Measurements from ENCODE around the gene GLT8D2.

GLT8D2 gene

GRCh38 chr12:103952497-103952896 lies 97.5 kb downstream of the GLT8D2 start:
- peak overlapping the region in 1 of 2 experiments; percentile 33 for H3K4ac ChIP-seq (ENCODE audit: low read depth in 1 of 2, low read length in 2 of 2)
- no peaks in the 10 kb centered on the region for H3K27me3 ChIP-seq (ENCODE audit: control insufficient read depth in 1 of 2, insufficient read depth in 1 of 2, low read length in 2 of 2)
- no peak overlapping the region for H2BK5ac ChIP-seq (ENCODE audit: low read depth, low read length, poor library complexity, severe bottlenecking)
- no peak overlapping the region for H4K91ac ChIP-seq (ENCODE audit: low read length)
- no CpG with 5 or more reads among the region's 1 CpG for WGBS
- H3K23ac ChIP-seq (ENCODE audit: low read length in 2 of 2), result no peak overlapping the region
- no peak overlapping the region for H3K27ac ChIP-seq (ENCODE audit: low read length, poor library complexity, severe bottlenecking)
- H3K4me3 ChIP-seq (ENCODE audit: insufficient read depth in 1 of 2, low read depth in 1 of 2, low read length in 2 of 2), result no peak overlapping the region
- H3K14ac ChIP-seq (ENCODE audit: low read length in 2 of 2), result no peak overlapping the region
- H4K8ac ChIP-seq (ENCODE audit: low read length), result no peak overlapping the region
- peaks cover 20% of the 10 kb centered on the region for H3K79me1 ChIP-seq (replicated peaks; ENCODE audit: low read length, poor library complexity, severe bottlenecking)
- no peak overlapping the region for H2AK5ac ChIP-seq (ENCODE audit: low read length, severe bottlenecking)
- no peaks in the 10 kb centered on the region for H3K9me3 ChIP-seq (ENCODE audit: control insufficient read depth, low read length)
- DNase-seq, result no peak
- no peak overlapping the region for H2BK15ac ChIP-seq (ENCODE audit: low read depth, poor library complexity, severe bottlenecking)
- peaks cover 4% of the 10 kb centered on the region for H3K4me1 ChIP-seq (ENCODE audit: control insufficient read depth, insufficient read depth, low read depth, low read length)
- H3K36me3 ChIP-seq (ENCODE audit: control insufficient read depth in 1 of 2, insufficient read depth in 2 of 2, low read depth in 1 of 2, low read length in 2 of 2), result peaks cover 22 to 71% of the 10 kb centered on the region in 2 experiments
- no peak overlapping the region for H3K4me2 ChIP-seq (ENCODE audit: low read length, poor library complexity, severe bottlenecking)
- H2BK120ac ChIP-seq (ENCODE audit: low read depth, low read length), result no peak overlapping the region
- H3K18ac ChIP-seq (ENCODE audit: low read depth in 1 of 2, low read length in 2 of 2), result no peak overlapping the region
- no peak overlapping the region for H2BK12ac ChIP-seq (ENCODE audit: low read length in 2 of 2)
- no peak overlapping the region for H2AFZ ChIP-seq (ENCODE audit: low read depth, low read length)
- no peak overlapping the region for H3K9ac ChIP-seq (ENCODE audit: low read length)

DNA sequence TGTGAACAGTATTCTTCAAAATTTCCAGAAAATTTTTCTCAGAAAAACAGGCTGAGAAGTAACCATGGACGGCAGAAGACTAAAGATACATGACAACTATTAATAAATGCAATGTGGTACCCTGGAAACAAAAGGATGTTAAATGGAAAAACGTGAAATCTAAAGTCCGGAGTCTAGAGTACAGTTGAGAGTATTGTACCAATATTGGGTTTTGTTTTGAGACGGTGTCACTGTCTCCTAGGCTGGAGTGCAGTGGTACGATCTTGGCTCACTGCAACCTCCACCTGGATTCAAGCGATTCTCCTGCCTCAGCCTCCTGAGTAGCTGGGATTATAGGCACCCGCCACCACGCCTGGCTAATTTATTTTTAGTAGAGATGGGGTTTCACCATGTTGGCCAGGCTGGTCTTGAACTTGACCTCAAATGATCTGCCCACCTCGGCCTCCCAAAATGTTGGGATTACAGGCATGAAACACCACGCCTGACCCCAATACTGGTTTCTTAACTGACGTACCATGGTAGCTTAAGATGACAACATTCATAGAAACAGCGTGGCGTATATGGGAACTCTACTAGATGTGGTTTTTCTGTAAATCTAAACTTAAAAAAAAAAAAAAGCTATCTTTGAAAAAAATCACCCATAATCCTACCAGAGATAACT lies 101.1 kb downstream of the GLT8D2 start:
- Histone ChIP-seq H2BK5ac (ENCODE audit: low read depth, low read length, poor library complexity, severe bottlenecking) (no peak overlapping the region), H3K79me1 (replicated peaks; ENCODE audit: low read length, poor library complexity, severe bottlenecking) (peaks cover 10% of the 10 kb centered on the region), H2BK12ac (ENCODE audit: low read length in 2 of 2) (no peak overlapping the region), H3K4me2 (ENCODE audit: low read length, poor library complexity, severe bottlenecking) (no peak overlapping the region), H3K9ac (ENCODE audit: low read length) (no peak overlapping the region), H2AFZ (ENCODE audit: low read depth, low read length) (no peak overlapping the region), H2BK15ac (ENCODE audit: low read depth, poor library complexity, severe bottlenecking) (no peak overlapping the region), H3K36me3 (ENCODE audit: control insufficient read depth in 1 of 2, insufficient read depth in 2 of 2, low read depth in 1 of 2, low read length in 2 of 2) (peaks cover 24 to 98% of the 10 kb centered on the region in 2 experiments), H3K4me3 (ENCODE audit: insufficient read depth in 1 of 2, low read depth in 1 of 2, low read length in 2 of 2) (no peak overlapping the region), H2BK120ac (ENCODE audit: low read depth, low read length) (no peak overlapping the region), H3K27ac (ENCODE audit: low read length, poor library complexity, severe bottlenecking) (no peak overlapping the region), H3K9me3 (ENCODE audit: control insufficient read depth, low read length) (no peaks in the 10 kb centered on the region), H2AK5ac (ENCODE audit: low read length, severe bottlenecking) (no peak overlapping the region), H3K4ac (ENCODE audit: low read depth in 1 of 2, low read length in 2 of 2) (no peak overlapping the region), H3K4me1 (ENCODE audit: control insufficient read depth, insufficient read depth, low read depth, low read length) (no peaks in the 10 kb centered on the region), H3K27me3 (ENCODE audit: control insufficient read depth in 1 of 2, insufficient read depth in 1 of 2, low read length in 2 of 2) (no peaks in the 10 kb centered on the region), H3K23ac (ENCODE audit: low read length in 2 of 2) (no peak overlapping the region), H3K18ac (ENCODE audit: low read depth in 1 of 2, low read length in 2 of 2) (no peak overlapping the region), H4K8ac (ENCODE audit: low read length) (no peak overlapping the region), H3K14ac (ENCODE audit: low read length in 2 of 2) (no peak overlapping the region), H4K91ac (ENCODE audit: low read length) (no peak overlapping the region)
- DNase-seq, result no peak
- 97% methylated on average over 9 of the region's 13 CpGs for WGBS

- H3K4ac ChIP-seq (ENCODE audit: low read depth in 1 of 2, low read length in 2 of 2), result no peak overlapping the region
- no peak overlapping the region for H2AFZ ChIP-seq (ENCODE audit: low read depth, low read length)
- H3K4me3 ChIP-seq (ENCODE audit: insufficient read depth in 1 of 2, low read depth in 1 of 2, low read length in 2 of 2), result no peak overlapping the region
- H3K14ac ChIP-seq (ENCODE audit: low read length in 2 of 2), result no peak overlapping the region
- no peak for DNase-seq
- H3K9me3 ChIP-seq (ENCODE audit: control insufficient read depth, low read length), result no peaks in the 10 kb centered on the region
- no peak overlapping the region for H2BK12ac ChIP-seq (ENCODE audit: low read length in 2 of 2)
- H3K9ac ChIP-seq (ENCODE audit: low read length), result no peak overlapping the region
- peaks cover 27 to 98% of the 10 kb centered on the region in 2 experiments for H3K36me3 ChIP-seq (ENCODE audit: control insufficient read depth in 1 of 2, insufficient read depth in 2 of 2, low read depth in 1 of 2, low read length in 2 of 2)
- no peak overlapping the region for H3K27ac ChIP-seq (ENCODE audit: low read length, poor library complexity, severe bottlenecking)
- H3K4me1 ChIP-seq (ENCODE audit: control insufficient read depth, insufficient read depth, low read depth, low read length), result no peaks in the 10 kb centered on the region
- H3K4me2 ChIP-seq (ENCODE audit: low read length, poor library complexity, severe bottlenecking), result no peak overlapping the region
- no peak overlapping the region for H3K23ac ChIP-seq (ENCODE audit: low read length in 2 of 2)
- H2BK120ac ChIP-seq (ENCODE audit: low read depth, low read length), result no peak overlapping the region
- no peak overlapping the region for H3K18ac ChIP-seq (ENCODE audit: low read depth in 1 of 2, low read length in 2 of 2)
- H2BK15ac ChIP-seq (ENCODE audit: low read depth, poor library complexity, severe bottlenecking), result no peak overlapping the region
- no peak overlapping the region for H4K8ac ChIP-seq (ENCODE audit: low read length)
- H2BK5ac ChIP-seq (ENCODE audit: low read depth, low read length, poor library complexity, severe bottlenecking), result no peak overlapping the region
- H4K91ac ChIP-seq (ENCODE audit: low read length), result no peak overlapping the region
- no peaks in the 10 kb centered on the region for H3K27me3 ChIP-seq (ENCODE audit: control insufficient read depth in 1 of 2, insufficient read depth in 1 of 2, low read length in 2 of 2)
- WGBS, result 100% methylated on average over 5 of the region's 7 CpGs
- peaks cover 8% of the 10 kb centered on the region for H3K79me1 ChIP-seq (replicated peaks; ENCODE audit: low read length, poor library complexity, severe bottlenecking)
- no peak overlapping the region for H2AK5ac ChIP-seq (ENCODE audit: low read length, severe bottlenecking)
These were observed 102.0 kb downstream of the GLT8D2 start for GRCh38 chr12:103947871-103948555.

- H3K9ac ChIP-seq (ENCODE audit: low read length), result no peak overlapping the region
- WGBS, result 93% methylated on average over 3 of the region's 3 CpGs
These were observed 105.0 kb downstream of the GLT8D2 start for GRCh38 chr12:103944964-103945363.

More at GRCh38 chr12:103944964-103945363, 105.0 kb downstream of the GLT8D2 start:
- Histone ChIP-seq H3K4ac (ENCODE audit: low read depth in 1 of 2, low read length in 2 of 2) (no peak overlapping the region), H4K8ac (ENCODE audit: low read length) (no peak overlapping the region), H2AK5ac (ENCODE audit: low read length, severe bottlenecking) (no peak overlapping the region), H4K91ac (ENCODE audit: low read length) (no peak overlapping the region), H3K4me1 (ENCODE audit: control insufficient read depth, insufficient read depth, low read depth, low read length) (no peaks in the 10 kb centered on the region), H3K18ac (ENCODE audit: low read depth in 1 of 2, low read length in 2 of 2) (no peak overlapping the region), H3K27me3 (ENCODE audit: control insufficient read depth in 1 of 2, insufficient read depth in 1 of 2, low read length in 2 of 2) (no peaks in the 10 kb centered on the region), H3K36me3 (ENCODE audit: control insufficient read depth in 1 of 2, insufficient read depth in 2 of 2, low read depth in 1 of 2, low read length in 2 of 2) (peaks cover 20 to 98% of the 10 kb centered on the region in 2 experiments), H3K14ac (ENCODE audit: low read length in 2 of 2) (no peak overlapping the region), H3K4me2 (ENCODE audit: low read length, poor library complexity, severe bottlenecking) (no peak overlapping the region), H2BK15ac (ENCODE audit: low read depth, poor library complexity, severe bottlenecking) (no peak overlapping the region), H2BK120ac (ENCODE audit: low read depth, low read length) (no peak overlapping the region), H3K9me3 (ENCODE audit: control insufficient read depth, low read length) (no peaks in the 10 kb centered on the region), H3K23ac (ENCODE audit: low read length in 2 of 2) (no peak overlapping the region), H3K27ac (ENCODE audit: low read length, poor library complexity, severe bottlenecking) (no peak overlapping the region), H3K79me1 (replicated peaks; ENCODE audit: low read length, poor library complexity, severe bottlenecking) (peaks cover 4% of the 10 kb centered on the region), H2BK12ac (ENCODE audit: low read length in 2 of 2) (no peak overlapping the region), H3K4me3 (ENCODE audit: insufficient read depth in 1 of 2, low read depth in 1 of 2, low read length in 2 of 2) (no peak overlapping the region), H2AFZ (ENCODE audit: low read depth, low read length) (no peak overlapping the region), H2BK5ac (ENCODE audit: low read depth, low read length, poor library complexity, severe bottlenecking) (no peak overlapping the region)
- no peak for DNase-seq
